Right cardiac atrium (tissue), 5 donors: ENCODE results near the gene CTNNA3. TPM values are rescaled to one million over a fixed set of nuclear protein-coding genes. Genes with fewer than 3 reads are reported as not detected.

Experiments
- ATAC-seq, 2 donors: fragments of 200-7000 bp; cut with Tn5 transposase; one replicate each; pipeline versions ENCODE4 v1.8.0 to v1.9.1; 2020; ENCODE audit warnings: moderate library complexity in 2 of 2, mild to moderate bottlenecking in 1 of 2
- DNase-seq, 3 donors: peaks; one replicate each; pipeline ENCODE4 v3.0.0-alpha.2; 2020
- H3K27ac ChIP-seq: one replicate; pipeline ENCODE4 v1.5.1; 2013; ENCODE audit warnings: mild to moderate bottlenecking, low read length, control low read depth, moderate library complexity
- H3K27me3 ChIP-seq: one replicate; pipeline ENCODE4 v1.6.1; 2013; ENCODE audit not compliant: control insufficient read depth, insufficient read depth
- H3K4me1 ChIP-seq: one replicate; pipeline ENCODE4 v1.6.1; 2013; ENCODE audit warnings: low read length; ENCODE audit not compliant: control insufficient read depth, insufficient read depth
- H3K4me3 ChIP-seq: one replicate; pipeline ENCODE4 v1.5.1; 2013; ENCODE audit warnings: low read length, control low read depth
- H3K9me3 ChIP-seq: one replicate; pipeline ENCODE4 v1.6.1; 2013; ENCODE audit warnings: low read length; ENCODE audit not compliant: control insufficient read depth
- WGBS: extraction: QIAGEN DNeasy Blood & Tissue Kit; methylation state at CpG from one replicate; pipeline ENCODE4 v1.1.7; 2013; 5-methylcytosine and 5-hydroxymethylcytosine counted together
- intact Hi-C, 4 donors: fragments of 100-400 bp; cut with DNase I; formaldehyde crosslinking; loops; one replicate each; pipeline versions ENCODE4 v1.11.0 to v1.14.0; 2022 to 2023
- polyA plus RNA-seq: library from polyadenylated mRNA; stranded (reverse); fragments of 200-250 nt; gene quantifications from one replicate; pipeline ENCODE4 v1.2.3, GENCODE V29; 2013
- total RNA-seq, 4 donors: library from RNA; stranded (reverse); fragmentation: NEBNext Ultra II Directional; extraction: Animal tissue kit (Norgen Biotek cat#: 25700); gene quantifications; one replicate each; pipeline ENCODE4 v1.2.1, GENCODE V29; 2021
- donor health status: healthy with polysubstance abuse.
- donor health status: DM: no; HTN: yes; CAD: no.
- donor health status: DM: no; HTN: no; CAD: no.
- donor health status: DM: no; HTN: yes; CAD: no; lungs with severe emphysema.
- donor health status: DM: yes; HTN: yes; CAD: no.

CTNNA3 gene
- total and polyA plus RNA-seq, 5 donors, result 4.5 to 81.7 (median 67.7) TPM

- DNase-seq, result no peak
- ATAC-seq, result no peak
- Histone ChIP-seq H3K27me3 (no peaks in the 10 kb centered on the region), H3K9me3 (no peaks in the 10 kb centered on the region), H3K27ac (no peak overlapping the region), H3K4me3 (no peak overlapping the region), H3K4me1 (no peaks in the 10 kb centered on the region)
- WGBS, result 42% methylated on average over 2 of the region's 2 CpGs
- intact Hi-C loops, result no loop called here
Measured at GRCh38 chr10:66151346-66151745, 1544.6 kb downstream of the CTNNA3 start.

GRCh38 chr10:66148312-66148711 lies 1547.7 kb downstream of the CTNNA3 start:
- Histone ChIP-seq H3K4me1 (no peaks in the 10 kb centered on the region), H3K4me3 (no peak overlapping the region), H3K27ac (no peak overlapping the region), H3K27me3 (no peaks in the 10 kb centered on the region), H3K9me3 (no peaks in the 10 kb centered on the region)
- ATAC-seq, result no peak
- 63% methylated on average over 3 of the region's 3 CpGs for WGBS
- intact Hi-C loops, result no loop called here
- no peak for DNase-seq

- no peak for ATAC-seq
- intact Hi-C loops, result no loop called here
- WGBS, result 76% methylated on average over 2 of the region's 2 CpGs
- Histone ChIP-seq H3K4me1 (no peaks in the 10 kb centered on the region), H3K27ac (no peak overlapping the region), H3K4me3 (no peak overlapping the region), H3K9me3 (no peaks in the 10 kb centered on the region), H3K27me3 (no peaks in the 10 kb centered on the region)
- DNase-seq, result no peak
Measured at GRCh38 chr10:66144016-66144415, 1552.0 kb downstream of the CTNNA3 start.

- ATAC-seq, result no peak
- Histone ChIP-seq H3K4me3 (no peak overlapping the region), H3K27me3 (no peaks in the 10 kb centered on the region), H3K27ac (no peak overlapping the region), H3K9me3 (no peaks in the 10 kb centered on the region), H3K4me1 (no peaks in the 10 kb centered on the region)
- intact Hi-C loops, result no loop called here
- no peak for DNase-seq
- 83% methylated on average over 3 of the region's 3 CpGs for WGBS
Measured at GRCh38 chr10:66102756-66103155, 1593.2 kb downstream of the CTNNA3 start.

- no peak overlapping the region for H3K4me3 ChIP-seq
- H3K27me3 ChIP-seq, result no peaks in the 10 kb centered on the region
- intact Hi-C loops, result no loop called here
- DNase-seq (no peak), ATAC-seq (no peak)
- H3K4me1 ChIP-seq, result no peaks in the 10 kb centered on the region
- 79% methylated on average over 6 of the region's 6 CpGs for WGBS
- no peaks in the 10 kb centered on the region for H3K9me3 ChIP-seq
- no peak overlapping the region for H3K27ac ChIP-seq
Measured at GRCh38 chr10:66098595-66099480, 1597.2 kb downstream of the CTNNA3 start.

- intact Hi-C loops, result no loop called here
- H3K4me1 ChIP-seq, result no peaks in the 10 kb centered on the region
- H3K27me3 ChIP-seq, result no peaks in the 10 kb centered on the region
- no peak overlapping the region for H3K4me3 ChIP-seq
- no peak overlapping the region for H3K27ac ChIP-seq
- no peaks in the 10 kb centered on the region for H3K9me3 ChIP-seq
- no peak for DNase-seq
- ATAC-seq, result no peak
- WGBS, result 49% methylated on average over 2 of the region's 2 CpGs
Measured at GRCh38 chr10:66095610-66096009, 1600.4 kb downstream of the CTNNA3 start.

GRCh38 chr10:66085906-66086305 lies 1610.1 kb downstream of the CTNNA3 start:
- ATAC-seq, result no peak

GRCh38 chr10:66071907-66072306 lies 1624.1 kb downstream of the CTNNA3 start:
- intact Hi-C loops, result no loop called here
- WGBS, result 83% methylated on average over 2 of the region's 2 CpGs
- H3K27me3 ChIP-seq, result no peaks in the 10 kb centered on the region
- H3K4me1 ChIP-seq, result no peaks in the 10 kb centered on the region
- H3K9me3 ChIP-seq, result no peaks in the 10 kb centered on the region
- DNase-seq (no peak), ATAC-seq (no peak)
- H3K27ac ChIP-seq, result no peak overlapping the region
- no peak overlapping the region for H3K4me3 ChIP-seq

More at GRCh38 chr10:66085906-66086305, 1610.1 kb downstream of the CTNNA3 start:
- Histone ChIP-seq H3K27ac (no peak overlapping the region), H3K4me3 (no peak overlapping the region), H3K27me3 (no peaks in the 10 kb centered on the region), H3K4me1 (no peaks in the 10 kb centered on the region), H3K9me3 (no peaks in the 10 kb centered on the region)
- DNase-seq, result no peak
- intact Hi-C loops, result no loop called here
- WGBS, result 7% methylated on average over 1 of the region's 1 CpG

GRCh38 chr10:66058594-66058993 lies 1637.4 kb downstream of the CTNNA3 start:
- ATAC-seq, result no peak
- no peak overlapping the region for H3K4me3 ChIP-seq

GRCh38 chr10:66049335-66049734 lies 1646.7 kb downstream of the CTNNA3 start:
- peaks cover 3% of the 10 kb centered on the region for H3K9me3 ChIP-seq
- H3K4me1 ChIP-seq, result no peaks in the 10 kb centered on the region
- no peak overlapping the region for H3K27ac ChIP-seq
- no peak overlapping the region for H3K4me3 ChIP-seq
- H3K27me3 ChIP-seq, result no peaks in the 10 kb centered on the region
- ATAC-seq, result no peak
- intact Hi-C loops, result no loop called here
- DNase-seq, result no peak
- 79% methylated on average over 3 of the region's 3 CpGs for WGBS

More at GRCh38 chr10:66058594-66058993, 1637.4 kb downstream of the CTNNA3 start:
- Histone ChIP-seq H3K9me3 (no peaks in the 10 kb centered on the region), H3K27me3 (no peaks in the 10 kb centered on the region), H3K27ac (no peak overlapping the region), H3K4me1 (no peaks in the 10 kb centered on the region)
- intact Hi-C loops, result no loop called here
- no peak for DNase-seq

- intact Hi-C loops, result no loop called here
- WGBS, result 68% methylated on average over 1 of the region's 1 CpG
Measured at GRCh38 chr10:66045859-66046258, 1650.1 kb downstream of the CTNNA3 start.

More at GRCh38 chr10:66045859-66046258, 1650.1 kb downstream of the CTNNA3 start:
- no peak overlapping the region for H3K4me3 ChIP-seq
- ATAC-seq, result no peak
- no peaks in the 10 kb centered on the region for H3K4me1 ChIP-seq
- no peak for DNase-seq
- peaks cover 3% of the 10 kb centered on the region for H3K9me3 ChIP-seq
- no peaks in the 10 kb centered on the region for H3K27me3 ChIP-seq
- no peak overlapping the region for H3K27ac ChIP-seq
